ENCODE data around the gene GMPR. TPM values are rescaled to one million over a fixed set of nuclear protein-coding genes. Genes with fewer than 3 reads are reported as not detected.

The GMPR gene
- total and polyA plus RNA-seq, 2 donors (not counting 3 experiments of a cell fraction or from before 2014, with no cell fraction given): 36.3 to 64.0 TPM

GRCh38 chr6:16274885-16275589 is 36.6 kb downstream of the GMPR start:
- Histone ChIP-seq H3K4me1 (ENCODE audit: control insufficient read depth, extremely low read depth, insufficient read depth, low read length) (peaks cover 9% of the 10 kb centered on the region), H3K9me3 (replicated peaks; ENCODE audit: control insufficient read depth, insufficient read depth, low read length) (no peaks in the 10 kb centered on the region), H4K20me1 (replicated peaks; ENCODE audit: control insufficient read depth, extremely low read depth, insufficient read depth, low read length) (no peaks in the 10 kb centered on the region), H3K79me2 (ENCODE audit: control insufficient read depth, insufficient read depth, low read length) (no peaks in the 10 kb centered on the region), H3K4me3 (replicated peaks in 1 of 3; ENCODE audit: insufficient read depth in 1 of 3, low read depth in 1 of 3, low read length in 3 of 3) (no peak overlapping the region), H3K27ac (ENCODE audit: insufficient read depth, low read depth, low read length) (no peak overlapping the region), H3K4me2 (ENCODE audit: insufficient read depth, low read length) (no peak overlapping the region), H3K9me1 (replicated peaks; ENCODE audit: control insufficient read depth, extremely low read depth, insufficient read depth, low read length) (no peaks in the 10 kb centered on the region), H3K36me3 (ENCODE audit: control insufficient read depth in 2 of 2, extremely low read depth in 1 of 2, insufficient read depth in 2 of 2, low read length in 2 of 2) (peaks cover 0 to 9% of the 10 kb centered on the region in 2 experiments), H3K27me3 (ENCODE audit: control insufficient read depth in 2 of 2, insufficient read depth in 2 of 2, low read length in 2 of 2) (no peaks in the 10 kb centered on the region), H3K9ac (replicated peaks; ENCODE audit: extremely low read depth, insufficient read depth, low read length) (no peak overlapping the region), H2AFZ (ENCODE audit: low read depth, low read length) (no peak overlapping the region)
- BruUV-seq (replicated peaks): no TSS peak
- FAIRE-seq (no peak), DNase-seq (ENCODE audit: low read depth, low spot score) (no peak)
- dilution Hi-C loops (cut with MboI; ENCODE audit: extremely low pct_ligation_motif_present, low sequenced_read_pairs) (no loop called here), intact Hi-C loops (cut with micrococcal nuclease) (no loop called here)
- TF ChIP-seq MYC (IDR thresholded peaks at IDR 0.05; ENCODE audit: low read depth, low read length): no peak
- no peak for TF ChIP-seq CTCF (IDR thresholded peaks at IDR 0.05; ENCODE audit: extremely low read depth in 1 of 2, insufficient read depth in 1 of 2, low read depth in 1 of 2, low read length in 2 of 2)
- no peak for TF ChIP-seq JUN (IDR thresholded peaks at IDR 0.05; ENCODE audit: borderline replicate concordance, insufficient read depth, insufficient read length, low read depth)
- TF ChIP-seq MAX (IDR thresholded peaks at IDR 0.05; ENCODE audit: insufficient read depth, insufficient read length): no peak
- TF ChIP-seq FOS (IDR thresholded peaks at IDR 0.05; ENCODE audit: borderline replicate concordance, insufficient read depth, low read length): no peak
- TF ChIP-seq POLR2A (IDR thresholded peaks at IDR 0.05; ENCODE audit: low read depth, low read length): no peak
- TF ChIP-seq EZH2 (IDR thresholded peaks at IDR 0.05; ENCODE audit: borderline replicate concordance, low read depth, low read length, severe bottlenecking): no peak
- no peak for TF ChIP-seq GATA2 (IDR thresholded peaks at IDR 0.05; ENCODE audit: insufficient read depth, insufficient read length, low read depth, low read length)
- TF ChIP-seq POLR2AphosphoS5 (IDR thresholded peaks at IDR 0.05; ENCODE audit: insufficient read depth, low read depth, low read length): no peak
- ChIA-PET CTCF (interaction anchor here (0.8 to 3.7 kb wide), 4 partner anchors 11 to 38 kb away, joined by 3 to 35 read pairs (median 4); partner anchors contain the start of gene GMPR), POLR2A (no interaction called here)

Measured in endothelial cell of umbilical vein (primary cell).